ENCODE data around the gene CNOT3. TPM values are rescaled to one million over a fixed set of nuclear protein-coding genes. Genes with fewer than 3 reads are reported as not detected.

CNOT3 gene
- total RNA-seq, 1 donor from 2014 or later: 70.6 TPM

DNA sequence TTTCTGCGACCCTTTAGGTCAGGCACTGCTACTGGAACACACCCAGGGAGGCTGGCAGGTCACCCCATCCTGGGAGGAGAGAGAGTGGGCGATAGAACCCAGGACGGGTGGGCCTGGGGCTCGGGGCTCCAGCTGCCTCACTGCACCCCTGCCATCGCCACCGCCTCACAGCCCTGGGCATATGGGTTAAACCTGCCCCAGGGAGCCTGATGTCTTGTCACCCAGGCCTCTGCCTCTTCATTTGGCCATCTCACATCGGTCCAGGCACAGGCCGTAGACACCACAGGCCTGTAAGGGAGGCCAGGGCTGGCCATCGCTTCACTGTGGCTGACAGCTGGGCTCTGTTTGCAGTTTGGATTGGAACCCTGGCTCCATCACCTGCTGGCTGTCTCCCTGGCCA lies 11.8 kb upstream of the CNOT3 start:
- H3K4me1 Mint-ChIP-seq: no peaks in the 10 kb centered on the region
- peaks cover 28% of the 10 kb centered on the region for H3K36me3 Mint-ChIP-seq
- no peak for DNase-seq (ENCODE audit: low spot score in 2 of 2, unreplicated experiment in 2 of 2)
- no peaks in the 10 kb centered on the region for H3K9me3 Mint-ChIP-seq
- H3K27ac Mint-ChIP-seq: no peak overlapping the region
- H3K27me3 Mint-ChIP-seq (ENCODE audit: low read depth): no peaks in the 10 kb centered on the region
- TF ChIP-seq, protein P1, sequence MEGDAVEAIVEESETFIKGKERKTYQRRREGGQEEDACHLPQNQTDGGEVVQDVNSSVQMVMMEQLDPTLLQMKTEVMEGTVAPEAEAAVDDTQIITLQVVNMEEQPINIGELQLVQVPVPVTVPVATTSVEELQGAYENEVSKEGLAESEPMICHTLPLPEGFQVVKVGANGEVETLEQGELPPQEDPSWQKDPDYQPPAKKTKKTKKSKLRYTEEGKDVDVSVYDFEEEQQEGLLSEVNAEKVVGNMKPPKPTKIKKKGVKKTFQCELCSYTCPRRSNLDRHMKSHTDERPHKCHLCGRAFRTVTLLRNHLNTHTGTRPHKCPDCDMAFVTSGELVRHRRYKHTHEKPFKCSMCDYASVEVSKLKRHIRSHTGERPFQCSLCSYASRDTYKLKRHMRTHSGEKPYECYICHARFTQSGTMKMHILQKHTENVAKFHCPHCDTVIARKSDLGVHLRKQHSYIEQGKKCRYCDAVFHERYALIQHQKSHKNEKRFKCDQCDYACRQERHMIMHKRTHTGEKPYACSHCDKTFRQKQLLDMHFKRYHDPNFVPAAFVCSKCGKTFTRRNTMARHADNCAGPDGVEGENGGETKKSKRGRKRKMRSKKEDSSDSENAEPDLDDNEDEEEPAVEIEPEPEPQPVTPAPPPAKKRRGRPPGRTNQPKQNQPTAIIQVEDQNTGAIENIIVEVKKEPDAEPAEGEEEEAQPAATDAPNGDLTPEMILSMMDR (IDR thresholded peaks at IDR 0.05; ENCODE audit: unreplicated experiment): no peak
- H3K4me3 Mint-ChIP-seq: no peak overlapping the region

DNA sequence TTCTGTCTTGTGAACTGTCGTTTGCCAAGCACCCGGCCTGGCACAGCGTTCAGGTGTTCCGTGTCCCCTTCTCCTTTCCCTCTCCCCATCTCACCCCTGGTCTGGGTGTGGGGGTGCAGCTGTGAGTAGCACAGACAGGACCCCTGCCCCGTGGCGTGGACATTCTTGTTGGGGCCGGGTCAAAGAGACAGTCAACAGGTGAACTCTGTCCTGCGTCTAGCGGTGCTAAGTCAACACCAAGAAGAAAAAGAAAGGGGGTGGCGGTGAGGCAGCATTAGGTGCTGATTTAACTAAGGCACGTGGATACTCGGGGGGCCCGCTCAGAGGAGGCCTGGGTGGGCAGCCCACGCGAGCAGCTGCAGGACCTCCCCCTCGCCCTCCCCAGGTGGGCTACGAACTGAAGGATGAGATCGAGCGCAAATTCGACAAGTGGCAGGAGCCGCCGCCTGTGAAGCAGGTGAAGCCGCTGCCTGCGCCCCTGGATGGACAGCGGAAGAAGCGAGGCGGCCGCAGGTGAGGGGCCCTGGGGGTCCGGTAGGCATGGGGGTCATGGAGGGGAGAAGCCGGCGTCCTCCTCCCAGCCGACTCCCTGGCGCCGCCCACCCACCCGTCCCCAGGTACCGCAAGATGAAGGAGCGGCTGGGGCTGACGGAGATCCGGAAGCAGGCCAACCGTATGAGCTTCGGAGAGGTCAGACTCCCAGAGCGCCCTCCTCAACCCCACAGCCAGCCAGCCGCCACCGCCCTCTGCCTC lies 9.7 kb upstream of the CNOT3 start:
- TF ChIP-seq, protein P1 (IDR thresholded peaks at IDR 0.05; ENCODE audit: unreplicated experiment): no peak
- Mint-ChIP-seq H3K27me3 (ENCODE audit: low read depth) (no peaks in the 10 kb centered on the region), H3K27ac (no peak overlapping the region), H3K9me3 (no peaks in the 10 kb centered on the region), H3K4me1 (no peaks in the 10 kb centered on the region), H3K4me3 (no peak overlapping the region), H3K36me3 (peaks cover 27% of the 10 kb centered on the region)
- DNase-seq (ENCODE audit: low spot score in 2 of 2, unreplicated experiment in 2 of 2): no peak

- Mint-ChIP-seq H3K36me3 (peaks cover 25% of the 10 kb centered on the region), H3K4me3 (no peak overlapping the region)
- DNase-seq (ENCODE audit: low spot score in 2 of 2, unreplicated experiment in 2 of 2): no peak
These were observed 9.2 kb upstream of the CNOT3 start for GRCh38 chr19:54128441-54128725.

GRCh38 chr19:54128796-54129616 lies 8.6 kb upstream of the CNOT3 start:
- DNase-seq (ENCODE audit: low spot score in 2 of 2, unreplicated experiment in 2 of 2): no peak
- H3K9me3 Mint-ChIP-seq: no peaks in the 10 kb centered on the region
- no peak overlapping the region for H3K27ac Mint-ChIP-seq
- no peak overlapping the region for H3K4me3 Mint-ChIP-seq
- no peaks in the 10 kb centered on the region for H3K4me1 Mint-ChIP-seq
- no peaks in the 10 kb centered on the region for H3K27me3 Mint-ChIP-seq (ENCODE audit: low read depth)
- TF ChIP-seq, protein P1 (IDR thresholded peaks at IDR 0.05; ENCODE audit: unreplicated experiment): no peak
- H3K36me3 Mint-ChIP-seq: peaks cover 24% of the 10 kb centered on the region

More at GRCh38 chr19:54128441-54128725, 9.2 kb upstream of the CNOT3 start:
- Mint-ChIP-seq H3K9me3 (no peaks in the 10 kb centered on the region), H3K27me3 (ENCODE audit: low read depth) (no peaks in the 10 kb centered on the region), H3K4me1 (no peaks in the 10 kb centered on the region), H3K27ac (no peak overlapping the region)
- TF ChIP-seq, protein P1 (IDR thresholded peaks at IDR 0.05; ENCODE audit: unreplicated experiment): no peak

GRCh38 chr19:54129617-54129996 lies 8.0 kb upstream of the CNOT3 start:
- Mint-ChIP-seq H3K4me1 (no peaks in the 10 kb centered on the region), H3K36me3 (peaks cover 24% of the 10 kb centered on the region), H3K27me3 (ENCODE audit: low read depth) (peaks cover 5% of the 10 kb centered on the region), H3K4me3 (no peak overlapping the region), H3K9me3 (no peaks in the 10 kb centered on the region), H3K27ac (no peak overlapping the region)
- TF ChIP-seq, protein P1 (IDR thresholded peaks at IDR 0.05; ENCODE audit: unreplicated experiment): no peak
- DNase-seq (ENCODE audit: low spot score in 2 of 2, unreplicated experiment in 2 of 2): no peak
